SJSA1 (cell line): ENCODE results near the gene SRPX. TPM values are rescaled to one million over a fixed set of nuclear protein-coding genes. Genes with fewer than 3 reads are reported as not detected.

Experiments
- DNase-seq, 2 experiments: peaks; one replicate each; pipeline ENCODE4 v3.0.0-alpha.2; 2015 to 2020; ENCODE audit warnings: low spot score in 2 of 2, low read depth in 1 of 2
- H3K27ac ChIP-seq: fragments of 250-450 bp; sonication (Bioruptor Pico); 2 replicates; pipeline ENCODE4 v1.5.1; 2020; ENCODE audit warnings: mild to moderate bottlenecking, moderate library complexity
- H3K27me3 ChIP-seq: fragments of 250-450 bp; sonication (Bioruptor Pico); replicated peaks from 2 replicates; pipeline ENCODE4 v1.5.1; 2020; ENCODE audit warnings: mild to moderate bottlenecking, moderate library complexity
- H3K36me3 ChIP-seq: fragments of 250-450 bp; sonication (Bioruptor Pico); 2 replicates; pipeline ENCODE4 v1.5.1; 2020; ENCODE audit warnings: mild to moderate bottlenecking
- H3K4me1 ChIP-seq: fragments of 250-450 bp; sonication (Bioruptor Pico); replicated peaks from 2 replicates; pipeline ENCODE4 v1.6.1; 2021; ENCODE audit warnings: mild to moderate bottlenecking
- H3K4me3 ChIP-seq: fragments of 250-450 bp; sonication (Bioruptor Pico); 2 replicates; pipeline ENCODE4 v1.5.1; 2020; ENCODE audit warnings: mild to moderate bottlenecking
- H3K9me3 ChIP-seq: fragments of 250-450 bp; sonication (Bioruptor Pico); replicated peaks from 2 replicates; pipeline ENCODE4 v1.5.1; 2020; ENCODE audit warnings: mild to moderate bottlenecking
- total RNA-seq: library from RNA; depleted of rRNA; stranded (reverse); fragments of >200 nt; shearing (Covaris generic); gene quantifications from 2 replicates; pipeline ENCODE4 v1.2.3, GENCODE V29; 2014

The SRPX gene
- total RNA-seq, 1 experiment from 2014 or later = 8.5 TPM

- no peak for DNase-seq
- H3K27me3 ChIP-seq = no peaks in the 10 kb centered on the region
- H3K9me3 ChIP-seq = no peaks in the 10 kb centered on the region
- no peak overlapping the region for H3K27ac ChIP-seq
- H3K4me3 ChIP-seq = no peak overlapping the region
- H3K4me1 ChIP-seq = no peaks in the 10 kb centered on the region
- H3K36me3 ChIP-seq = no peaks in the 10 kb centered on the region
These were observed 39.3 kb downstream of the SRPX start for GRCh38 chrX:38181357-38181756.

DNA sequence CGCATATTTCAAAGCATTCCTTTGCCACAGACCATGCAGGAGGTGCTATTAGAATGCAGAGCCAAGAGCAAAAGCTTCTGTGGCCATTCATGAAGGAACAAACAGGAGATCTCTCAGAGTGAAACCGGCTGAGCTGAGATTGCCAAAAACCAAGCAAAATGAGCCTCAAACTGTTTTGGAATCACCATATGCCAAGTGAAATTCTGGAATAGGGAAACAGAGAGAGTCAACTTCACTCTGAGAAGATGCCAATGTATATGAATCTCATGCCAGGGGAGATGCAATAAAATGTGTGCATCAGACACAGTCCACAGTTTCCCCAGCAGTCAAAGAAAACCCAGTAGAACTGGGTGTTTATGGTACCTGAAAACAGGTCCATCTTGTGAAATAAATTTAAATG, 42.3 kb downstream of the SRPX start:
- H3K4me1 ChIP-seq = no peaks in the 10 kb centered on the region
- DNase-seq = no peak
- no peak overlapping the region for H3K4me3 ChIP-seq
- H3K36me3 ChIP-seq = no peaks in the 10 kb centered on the region
- no peaks in the 10 kb centered on the region for H3K27me3 ChIP-seq
- no peak overlapping the region for H3K27ac ChIP-seq
- no peaks in the 10 kb centered on the region for H3K9me3 ChIP-seq

GRCh38 chrX:38175139-38175538, 45.5 kb downstream of the SRPX start:
- H3K4me3 ChIP-seq = no peak overlapping the region
- no peak overlapping the region for H3K27ac ChIP-seq
- no peaks in the 10 kb centered on the region for H3K27me3 ChIP-seq
- peak; percentile 12 to 42 for DNase-seq
- H3K36me3 ChIP-seq = no peaks in the 10 kb centered on the region
- no peaks in the 10 kb centered on the region for H3K4me1 ChIP-seq
- H3K9me3 ChIP-seq = no peaks in the 10 kb centered on the region

GRCh38 chrX:38172596-38172995, 48.1 kb downstream of the SRPX start:
- no peak for DNase-seq
- no peaks in the 10 kb centered on the region for H3K36me3 ChIP-seq
- no peaks in the 10 kb centered on the region for H3K27me3 ChIP-seq
- H3K27ac ChIP-seq = no peak overlapping the region
- H3K4me3 ChIP-seq = no peak overlapping the region
- H3K4me1 ChIP-seq = no peaks in the 10 kb centered on the region
- H3K9me3 ChIP-seq = no peaks in the 10 kb centered on the region

DNA sequence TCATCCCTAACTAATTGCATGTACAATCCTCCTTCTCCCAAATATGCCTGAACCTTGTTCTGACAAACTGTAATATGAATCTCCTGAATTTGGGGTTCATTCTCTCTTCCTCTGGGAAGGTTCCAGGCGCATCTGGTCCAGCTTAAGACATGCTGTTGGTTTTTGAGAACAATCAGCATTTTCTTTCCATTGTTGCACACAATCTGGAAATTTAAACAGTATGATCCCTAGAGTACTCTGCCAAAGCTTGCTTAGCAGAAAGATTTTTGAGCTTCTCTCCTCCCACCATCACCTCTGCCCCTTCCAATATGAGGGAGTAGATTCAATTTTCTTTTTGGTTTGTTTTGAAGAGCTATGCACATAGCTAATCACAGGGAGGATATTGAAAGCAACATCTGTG, 50.1 kb downstream of the SRPX start:
- H3K27me3 ChIP-seq = no peaks in the 10 kb centered on the region

DNA sequence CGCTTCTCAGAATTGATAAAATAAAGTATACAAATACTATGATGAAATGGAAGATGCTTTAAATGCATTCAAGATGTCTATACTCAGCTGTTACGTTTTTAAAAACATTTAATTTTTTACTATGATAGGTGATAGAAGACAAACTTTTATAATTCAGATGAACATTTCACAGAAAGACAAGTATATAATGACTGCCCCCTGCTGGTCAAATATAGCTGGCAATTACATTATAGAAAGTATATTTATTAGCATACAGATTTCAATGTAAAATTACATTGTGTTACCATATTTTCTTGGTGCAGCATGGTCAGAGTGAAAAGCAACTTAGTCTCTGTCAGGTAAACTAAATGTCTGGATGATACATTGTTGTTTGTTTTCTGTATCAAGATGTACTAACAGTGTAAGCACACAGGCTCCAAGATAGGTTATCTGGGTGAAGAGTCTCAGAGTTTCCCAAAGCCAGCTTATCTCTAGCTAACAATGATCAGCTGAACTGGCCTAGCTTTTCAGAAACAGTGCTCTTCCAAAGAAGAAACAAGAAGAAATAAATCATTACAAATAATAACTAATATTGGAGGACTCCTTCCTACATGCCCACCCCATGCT, 54.1 kb downstream of the SRPX start:
- peak in 1 of 2 experiments; percentile 27 for DNase-seq
- Histone ChIP-seq H3K4me1 (no peaks in the 10 kb centered on the region), H3K9me3 (no peaks in the 10 kb centered on the region), H3K27ac (no peak overlapping the region), H3K36me3 (no peaks in the 10 kb centered on the region), H3K4me3 (no peak overlapping the region), H3K27me3 (no peaks in the 10 kb centered on the region)

More for the DNA sequence above, 50.1 kb downstream of the SRPX start:
- no peak for DNase-seq
- no peak overlapping the region for H3K27ac ChIP-seq
- H3K4me3 ChIP-seq = no peak overlapping the region
- no peaks in the 10 kb centered on the region for H3K36me3 ChIP-seq
- H3K9me3 ChIP-seq = no peaks in the 10 kb centered on the region
- no peaks in the 10 kb centered on the region for H3K4me1 ChIP-seq

DNA sequence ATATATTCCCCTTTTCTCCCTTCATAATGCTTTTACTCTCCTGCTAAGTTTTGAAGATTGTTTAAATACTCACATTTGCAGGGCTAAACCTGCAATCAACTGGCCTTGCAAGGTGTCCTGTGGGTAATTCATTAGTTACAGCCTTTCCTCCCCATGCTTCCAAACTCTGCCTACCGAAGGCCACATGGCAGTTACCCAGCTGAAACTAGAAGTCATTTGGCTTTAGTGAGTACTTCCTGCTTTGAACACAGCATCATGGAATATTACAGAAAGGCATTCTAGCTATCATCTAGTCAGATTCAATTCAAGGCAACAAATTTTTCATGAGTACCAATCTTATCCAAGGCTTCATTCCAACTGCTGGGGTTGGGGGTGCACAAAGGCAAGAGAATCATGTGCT, 55.6 kb downstream of the SRPX start:
- Histone ChIP-seq H3K27me3 (no peaks in the 10 kb centered on the region), H3K9me3 (no peaks in the 10 kb centered on the region), H3K36me3 (no peaks in the 10 kb centered on the region), H3K4me3 (no peak overlapping the region), H3K27ac (no peak overlapping the region), H3K4me1 (no peaks in the 10 kb centered on the region)
- DNase-seq = no peak

GRCh38 chrX:38163193-38163592, 57.5 kb downstream of the SRPX start:
- no peaks in the 10 kb centered on the region for H3K27me3 ChIP-seq
- H3K36me3 ChIP-seq = no peaks in the 10 kb centered on the region
- H3K4me3 ChIP-seq = no peak overlapping the region
- no peak for DNase-seq
- no peaks in the 10 kb centered on the region for H3K4me1 ChIP-seq
- no peaks in the 10 kb centered on the region for H3K9me3 ChIP-seq
- H3K27ac ChIP-seq = no peak overlapping the region

DNA sequence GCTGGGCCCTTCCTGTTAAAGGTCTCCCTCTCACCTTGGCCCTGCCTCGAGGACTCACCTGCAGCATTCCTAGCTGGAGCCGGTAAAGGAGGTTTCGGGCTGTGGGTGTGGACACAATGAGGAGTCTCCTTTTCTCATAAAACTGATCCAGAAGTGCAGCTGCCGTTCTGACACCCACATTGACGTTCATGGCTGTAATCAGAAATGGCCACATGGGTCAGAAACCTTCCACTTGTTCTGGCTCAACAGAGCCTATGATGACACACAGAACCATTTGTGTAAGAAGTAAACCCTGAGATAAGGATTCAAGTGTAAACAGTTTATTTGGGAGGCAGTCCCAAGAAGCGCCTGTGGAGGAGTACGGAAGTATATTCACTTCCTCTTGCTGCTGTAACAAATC, 63.8 kb downstream of the SRPX start:
- Histone ChIP-seq H3K4me1 (no peaks in the 10 kb centered on the region), H3K27ac (no peak overlapping the region), H3K27me3 (no peaks in the 10 kb centered on the region), H3K9me3 (no peaks in the 10 kb centered on the region), H3K36me3 (no peaks in the 10 kb centered on the region), H3K4me3 (no peak overlapping the region)
- DNase-seq = no peak

- H3K27me3 ChIP-seq = no peaks in the 10 kb centered on the region
- no peak overlapping the region for H3K4me3 ChIP-seq
- no peak for DNase-seq
- no peak overlapping the region for H3K27ac ChIP-seq
- H3K4me1 ChIP-seq = no peaks in the 10 kb centered on the region
- H3K9me3 ChIP-seq = no peaks in the 10 kb centered on the region
- no peaks in the 10 kb centered on the region for H3K36me3 ChIP-seq
These were observed 65.9 kb downstream of the SRPX start for GRCh38 chrX:38154818-38155217.

GRCh38 chrX:38154340-38154739, 66.3 kb downstream of the SRPX start:
- no peaks in the 10 kb centered on the region for H3K4me1 ChIP-seq
- H3K27me3 ChIP-seq = no peaks in the 10 kb centered on the region
- no peaks in the 10 kb centered on the region for H3K9me3 ChIP-seq
- H3K27ac ChIP-seq = no peak overlapping the region
- H3K36me3 ChIP-seq = no peaks in the 10 kb centered on the region
- H3K4me3 ChIP-seq = no peak overlapping the region
- DNase-seq = no peak

- Histone ChIP-seq H3K4me3 (no peak overlapping the region), H3K4me1 (no peaks in the 10 kb centered on the region), H3K27me3 (no peaks in the 10 kb centered on the region), H3K9me3 (no peaks in the 10 kb centered on the region), H3K36me3 (no peaks in the 10 kb centered on the region), H3K27ac (no peak overlapping the region)
- no peak for DNase-seq
These were observed 69.2 kb downstream of the SRPX start for GRCh38 chrX:38151441-38151840.

GRCh38 chrX:38150993-38151392, 69.7 kb downstream of the SRPX start:
- no peak overlapping the region for H3K4me3 ChIP-seq
- no peaks in the 10 kb centered on the region for H3K36me3 ChIP-seq
- H3K27me3 ChIP-seq = no peaks in the 10 kb centered on the region
- H3K9me3 ChIP-seq = no peaks in the 10 kb centered on the region
- H3K27ac ChIP-seq = no peak overlapping the region
- H3K4me1 ChIP-seq = no peaks in the 10 kb centered on the region
- no peak for DNase-seq

- Histone ChIP-seq H3K27ac (no peak overlapping the region), H3K27me3 (no peaks in the 10 kb centered on the region), H3K36me3 (no peaks in the 10 kb centered on the region), H3K9me3 (no peaks in the 10 kb centered on the region), H3K4me1 (no peaks in the 10 kb centered on the region), H3K4me3 (no peak overlapping the region)
- no peak for DNase-seq
These were observed 71.7 kb downstream of the SRPX start for GRCh38 chrX:38149016-38149415.

DNA sequence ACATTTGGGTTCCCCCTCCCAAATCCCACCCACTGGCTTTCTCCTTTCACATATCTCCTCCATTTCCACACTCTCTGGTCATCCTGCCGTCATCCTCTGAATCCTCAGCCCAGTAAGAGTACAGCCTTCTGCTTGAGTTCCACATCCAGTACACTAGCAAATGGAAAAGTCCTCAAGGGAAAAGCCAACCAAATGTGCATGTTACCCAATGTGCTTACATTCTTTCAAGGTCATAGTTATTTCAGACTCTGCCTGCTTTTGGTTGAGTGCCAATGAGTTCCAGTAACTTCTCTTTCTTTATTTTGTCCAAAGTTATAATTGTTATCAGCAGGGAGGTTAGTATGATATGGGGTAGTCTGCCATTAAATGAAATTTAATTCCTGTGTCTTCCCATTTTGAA, 78.1 kb downstream of the SRPX start:
- Histone ChIP-seq H3K36me3 (no peaks in the 10 kb centered on the region), H3K4me1 (no peaks in the 10 kb centered on the region), H3K27me3 (no peaks in the 10 kb centered on the region), H3K4me3 (no peak overlapping the region), H3K27ac (no peak overlapping the region), H3K9me3 (no peaks in the 10 kb centered on the region)
- DNase-seq = no peak
